A673 (cell line): ENCODE measurements around the gene ADAMTSL2.

Experiments
- CTCF ChIP-seq: fragments of 300-800, 200-600 bp; sonication (generic); conservative IDR thresholded peaks from 2 replicates; pipeline ENCODE4 v1.5.1; 2017; ENCODE audit warnings: low read depth, mild to moderate bottlenecking, antibody characterized with exemption, low read length, moderate library complexity, mixed read lengths
- EZH2 ChIP-seq: fragments of 200-600 bp; sonication (generic); IDR thresholded peaks from 2 replicates; pipeline ENCODE4 v1.6.1; 2017; ENCODE audit warnings: borderline replicate concordance, low read depth, mild to moderate bottlenecking, mixed read lengths, antibody characterized with exemption, low read length; ENCODE audit not compliant: poor library complexity, severe bottlenecking

GRCh38 chr9:133528001-133528875 is 6.3 kb upstream of the ADAMTSL2 start:
- TF ChIP-seq EZH2 (no peak), CTCF (no peak)
